ENCODE measurements around the gene DNM3.

DNA sequence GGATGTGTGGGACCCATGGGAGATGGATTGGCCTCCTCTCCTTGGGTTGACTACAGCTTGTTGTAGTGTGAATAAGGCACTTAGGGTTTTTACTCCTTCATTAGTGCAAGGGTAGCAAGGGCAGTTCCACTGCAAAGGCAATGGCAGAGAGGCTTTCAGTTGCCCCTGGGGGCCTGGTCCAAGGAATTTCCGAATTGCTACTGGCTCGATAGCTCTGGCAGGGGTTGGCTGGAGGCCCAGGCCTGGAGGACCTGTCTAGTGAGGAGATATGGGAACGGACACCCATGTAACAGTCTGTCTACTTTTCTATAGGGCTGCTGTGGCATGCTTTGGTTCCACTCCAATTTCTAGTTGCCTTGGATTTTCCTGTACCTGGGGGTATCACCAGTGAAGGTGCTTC, 360.3 kb downstream of the DNM3 start:
- TF ChIP-seq, protein P1, sequence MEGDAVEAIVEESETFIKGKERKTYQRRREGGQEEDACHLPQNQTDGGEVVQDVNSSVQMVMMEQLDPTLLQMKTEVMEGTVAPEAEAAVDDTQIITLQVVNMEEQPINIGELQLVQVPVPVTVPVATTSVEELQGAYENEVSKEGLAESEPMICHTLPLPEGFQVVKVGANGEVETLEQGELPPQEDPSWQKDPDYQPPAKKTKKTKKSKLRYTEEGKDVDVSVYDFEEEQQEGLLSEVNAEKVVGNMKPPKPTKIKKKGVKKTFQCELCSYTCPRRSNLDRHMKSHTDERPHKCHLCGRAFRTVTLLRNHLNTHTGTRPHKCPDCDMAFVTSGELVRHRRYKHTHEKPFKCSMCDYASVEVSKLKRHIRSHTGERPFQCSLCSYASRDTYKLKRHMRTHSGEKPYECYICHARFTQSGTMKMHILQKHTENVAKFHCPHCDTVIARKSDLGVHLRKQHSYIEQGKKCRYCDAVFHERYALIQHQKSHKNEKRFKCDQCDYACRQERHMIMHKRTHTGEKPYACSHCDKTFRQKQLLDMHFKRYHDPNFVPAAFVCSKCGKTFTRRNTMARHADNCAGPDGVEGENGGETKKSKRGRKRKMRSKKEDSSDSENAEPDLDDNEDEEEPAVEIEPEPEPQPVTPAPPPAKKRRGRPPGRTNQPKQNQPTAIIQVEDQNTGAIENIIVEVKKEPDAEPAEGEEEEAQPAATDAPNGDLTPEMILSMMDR (IDR thresholded peaks at IDR 0.05): no peak
- TF ChIP-seq POLR2AphosphoS5 (IDR thresholded peaks at IDR 0.05) (no peak), POLR2A (IDR thresholded peaks at IDR 0.05) (no peak), EP300 (IDR thresholded peaks at IDR 0.05) (no peak)
